Astrocyte (in vitro differentiated cells and primary cell): Measurements from ENCODE around the gene RIMBP2.

Source experiments
- EZH2 ChIP-seq: IDR thresholded peaks from 2 replicates; pipeline ENCODE4 v1.6.1; 2012; ENCODE audit warnings: mild to moderate bottlenecking, low read length, inconsistent platforms; ENCODE audit not compliant: insufficient read depth
- TF ChIP-seq, protein P1 (sequence below): IDR thresholded peaks from 2 replicates; pipeline ENCODE4 v1.5.1; 2011; ENCODE audit warnings: low read depth, mild to moderate bottlenecking, inconsistent platforms, low read length, moderate library complexity; ENCODE audit not compliant: insufficient read depth

DNA sequence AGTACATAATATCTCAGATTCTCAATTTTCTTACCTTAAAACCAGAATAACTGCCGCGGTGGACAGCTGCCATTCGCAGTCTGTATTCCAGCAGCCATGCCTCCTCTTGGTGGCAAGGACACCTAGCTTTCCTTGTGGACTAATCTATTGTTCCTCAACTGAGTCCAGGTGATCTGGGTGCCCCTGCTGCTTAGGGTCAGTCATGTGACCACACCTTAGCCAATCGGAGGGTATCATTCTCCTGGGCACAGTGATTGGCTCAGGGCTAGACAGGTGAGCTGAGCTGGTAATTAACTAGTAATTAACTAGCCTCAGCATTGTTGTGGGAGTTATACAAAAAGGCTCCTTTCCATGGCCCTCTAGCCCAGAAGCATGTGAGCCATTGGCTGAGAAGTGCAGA lies 55.0 kb downstream of the RIMBP2 start:
- TF ChIP-seq, protein P1, sequence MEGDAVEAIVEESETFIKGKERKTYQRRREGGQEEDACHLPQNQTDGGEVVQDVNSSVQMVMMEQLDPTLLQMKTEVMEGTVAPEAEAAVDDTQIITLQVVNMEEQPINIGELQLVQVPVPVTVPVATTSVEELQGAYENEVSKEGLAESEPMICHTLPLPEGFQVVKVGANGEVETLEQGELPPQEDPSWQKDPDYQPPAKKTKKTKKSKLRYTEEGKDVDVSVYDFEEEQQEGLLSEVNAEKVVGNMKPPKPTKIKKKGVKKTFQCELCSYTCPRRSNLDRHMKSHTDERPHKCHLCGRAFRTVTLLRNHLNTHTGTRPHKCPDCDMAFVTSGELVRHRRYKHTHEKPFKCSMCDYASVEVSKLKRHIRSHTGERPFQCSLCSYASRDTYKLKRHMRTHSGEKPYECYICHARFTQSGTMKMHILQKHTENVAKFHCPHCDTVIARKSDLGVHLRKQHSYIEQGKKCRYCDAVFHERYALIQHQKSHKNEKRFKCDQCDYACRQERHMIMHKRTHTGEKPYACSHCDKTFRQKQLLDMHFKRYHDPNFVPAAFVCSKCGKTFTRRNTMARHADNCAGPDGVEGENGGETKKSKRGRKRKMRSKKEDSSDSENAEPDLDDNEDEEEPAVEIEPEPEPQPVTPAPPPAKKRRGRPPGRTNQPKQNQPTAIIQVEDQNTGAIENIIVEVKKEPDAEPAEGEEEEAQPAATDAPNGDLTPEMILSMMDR: no peak
- no peak for TF ChIP-seq EZH2
